Renal cortical epithelial cell (primary cell): ENCODE data around the gene MINDY1. TPM values are rescaled to one million over a fixed set of nuclear protein-coding genes. Genes with fewer than 3 reads are reported as not detected.

Experiments
- DNase-seq: peaks from one replicate; pipeline ENCODE4 v3.0.0-alpha.2; 2011; ENCODE audit warnings: low read depth
- total RNA-seq: library from RNA; depleted of rRNA; stranded (reverse); fragments of >200 nt; gene quantifications from 2 replicates; pipeline ENCODE4 v1.2.3, GENCODE V29; 2014

MINDY1 gene
- total RNA-seq, 1 donor from 2014 or later = 47.7 TPM

- no peak for DNase-seq
These were observed 4.6 kb upstream of the MINDY1 start for GRCh38 chr1:151011154-151011850.

GRCh38 chr1:151010346-151010726 is 3.6 kb upstream of the MINDY1 start:
- no peak for DNase-seq

GRCh38 chr1:151009674-151010345 is 3.1 kb upstream of the MINDY1 start:
- DNase-seq = no peak

- peak; percentile 62 for DNase-seq
These were observed 2.5 kb upstream of the MINDY1 start for GRCh38 chr1:151009206-151009587.

GRCh38 chr1:151008244-151009205 is 1.8 kb upstream of the MINDY1 start, which contains the start of gene PRUNE1:
PRUNE1 (plus strand) TSS chr1:151008449; CDS start chr1:151008633, 184 bp downstream.
- DNase-seq = peak; percentile 94

- DNase-seq = no peak
These were observed 1.1 kb upstream of the MINDY1 start for GRCh38 chr1:151007853-151008243.

GRCh38 chr1:151005729-151006319 is 878 bp downstream of the MINDY1 start:
- no peak for DNase-seq

- DNase-seq = no peak
These were observed 3.5 kb downstream of the MINDY1 start for GRCh38 chr1:151003180-151003579.

GRCh38 chr1:151002611-151003010 is 4.1 kb downstream of the MINDY1 start:
- DNase-seq = peak; percentile 68

- no peak for DNase-seq
These were observed 4.7 kb downstream of the MINDY1 start for GRCh38 chr1:151002051-151002450.

GRCh38 chr1:151001602-151002001 is 5.1 kb downstream of the MINDY1 start:
- DNase-seq = no peak

GRCh38 chr1:151000408-151000807 is 6.3 kb downstream of the MINDY1 start:
- DNase-seq = no peak

- DNase-seq = no peak
These were observed 6.8 kb downstream of the MINDY1 start for GRCh38 chr1:150999926-151000325.

- no peak for DNase-seq
These were observed 7.5 kb downstream of the MINDY1 start for GRCh38 chr1:150999051-150999674.

GRCh38 chr1:150997949-150998348 is 8.8 kb downstream of the MINDY1 start:
- no peak for DNase-seq

- no peak for DNase-seq
These were observed 9.4 kb downstream of the MINDY1 start for GRCh38 chr1:150997126-150997872.

GRCh38 chr1:150995896-150996295 is 10.8 kb downstream of the MINDY1 start:
- DNase-seq = no peak

GRCh38 chr1:150995460-150995859 is 11.2 kb downstream of the MINDY1 start:
- DNase-seq = no peak

- DNase-seq = no peak
These were observed 12.5 kb downstream of the MINDY1 start for GRCh38 chr1:150994248-150994647.

GRCh38 chr1:150992626-150993025 is 14.1 kb downstream of the MINDY1 start:
- peak; percentile 89 for DNase-seq

GRCh38 chr1:150987924-150988323 is 18.8 kb downstream of the MINDY1 start:
- DNase-seq = no peak
